ENCODE measurements around the gene RPA3. TPM values are rescaled to one million over a fixed set of nuclear protein-coding genes. Genes with fewer than 3 reads are reported as not detected.
"Not testable (repeated sequence)": the region's sequence is repeated elsewhere in the genome, so short reads cannot be mapped to it uniquely, and the experiment has no call there.

RPA3 gene
- total RNA-seq, 4 donors from 2014 or later, result 14.9 to 35.2 (median 18.4) TPM

DNA sequence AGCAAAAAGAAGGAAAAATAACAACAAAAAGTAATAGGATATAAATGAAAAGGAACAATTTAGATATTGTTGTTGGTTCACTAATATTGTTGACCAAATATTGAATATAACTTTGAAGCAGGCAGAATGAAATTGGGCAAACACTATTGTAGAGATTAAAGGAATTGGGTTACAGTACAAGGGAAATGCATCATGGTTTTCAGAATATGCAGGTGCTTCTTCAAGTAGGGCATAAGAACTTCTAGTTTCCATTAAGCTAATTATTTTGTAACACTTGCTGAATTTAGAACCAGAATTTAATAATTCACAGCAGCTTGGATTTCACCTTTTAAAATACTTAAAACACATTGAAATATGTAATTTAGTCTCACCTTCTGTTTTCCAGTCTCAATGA is 36.5 kb downstream of the RPA3 start:
- Histone ChIP-seq H3K4me1 (peaks cover 25% of the 10 kb centered on the region), H3K4me3 (peak overlapping the region; percentile 14), H3K9me3 (no peaks in the 10 kb centered on the region), H3K27ac (peak overlapping the region; percentile 75), H3K27me3 (no peaks in the 10 kb centered on the region), H3K36me3 (no peaks in the 10 kb centered on the region)
- no peak for DNase-seq (ENCODE audit: low spot score in 2 of 2)
- TF ChIP-seq, protein P1, sequence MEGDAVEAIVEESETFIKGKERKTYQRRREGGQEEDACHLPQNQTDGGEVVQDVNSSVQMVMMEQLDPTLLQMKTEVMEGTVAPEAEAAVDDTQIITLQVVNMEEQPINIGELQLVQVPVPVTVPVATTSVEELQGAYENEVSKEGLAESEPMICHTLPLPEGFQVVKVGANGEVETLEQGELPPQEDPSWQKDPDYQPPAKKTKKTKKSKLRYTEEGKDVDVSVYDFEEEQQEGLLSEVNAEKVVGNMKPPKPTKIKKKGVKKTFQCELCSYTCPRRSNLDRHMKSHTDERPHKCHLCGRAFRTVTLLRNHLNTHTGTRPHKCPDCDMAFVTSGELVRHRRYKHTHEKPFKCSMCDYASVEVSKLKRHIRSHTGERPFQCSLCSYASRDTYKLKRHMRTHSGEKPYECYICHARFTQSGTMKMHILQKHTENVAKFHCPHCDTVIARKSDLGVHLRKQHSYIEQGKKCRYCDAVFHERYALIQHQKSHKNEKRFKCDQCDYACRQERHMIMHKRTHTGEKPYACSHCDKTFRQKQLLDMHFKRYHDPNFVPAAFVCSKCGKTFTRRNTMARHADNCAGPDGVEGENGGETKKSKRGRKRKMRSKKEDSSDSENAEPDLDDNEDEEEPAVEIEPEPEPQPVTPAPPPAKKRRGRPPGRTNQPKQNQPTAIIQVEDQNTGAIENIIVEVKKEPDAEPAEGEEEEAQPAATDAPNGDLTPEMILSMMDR (IDR thresholded peaks at IDR 0.05), result no peak
- TF ChIP-seq POLR2AphosphoS5 (IDR thresholded peaks at IDR 0.05), result no peak
- no peak for TF ChIP-seq POLR2A (IDR thresholded peaks at IDR 0.05)
- TF ChIP-seq EP300 (IDR thresholded peaks at IDR 0.05), result no peak

DNA sequence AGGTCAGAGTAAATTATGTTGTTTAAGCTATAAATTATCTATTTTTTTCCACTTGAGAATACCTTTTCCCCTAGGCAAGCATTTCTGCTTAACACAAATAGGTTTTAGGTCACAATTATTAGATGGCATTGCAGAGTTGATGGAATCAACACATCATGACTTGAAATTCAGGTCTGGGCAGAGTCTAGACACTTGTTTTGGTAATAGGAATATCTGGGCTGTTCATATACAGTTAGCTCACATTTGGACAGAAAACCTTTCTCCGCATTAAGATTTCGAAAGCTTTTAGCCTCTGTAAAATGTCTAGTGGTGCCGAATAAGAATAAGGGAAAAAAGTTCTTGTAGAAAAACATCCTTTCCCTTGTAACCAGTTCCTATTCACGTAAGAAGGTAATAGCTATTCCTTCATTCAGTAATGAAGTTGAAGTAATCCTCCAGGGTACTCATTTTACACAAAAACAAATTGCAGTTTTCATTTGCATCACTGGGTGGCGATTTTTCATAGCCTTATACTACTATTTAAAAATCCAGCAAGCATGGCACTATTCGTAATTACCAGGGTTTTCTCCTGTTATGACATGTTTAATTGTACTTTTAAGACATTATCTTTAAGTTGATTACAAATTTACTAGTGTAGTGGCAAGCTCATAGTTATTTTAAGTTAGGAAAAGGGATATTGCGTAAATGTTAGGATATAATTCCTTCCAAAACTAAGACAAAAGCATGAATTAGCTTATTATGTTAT is 37.0 kb downstream of the RPA3 start:
- TF ChIP-seq POLR2AphosphoS5 (IDR thresholded peaks at IDR 0.05), result no peak
- no peak for TF ChIP-seq EP300 (IDR thresholded peaks at IDR 0.05)
- TF ChIP-seq, protein P1 (IDR thresholded peaks at IDR 0.05), result peak; percentile 38 to 55
- WGBS, result 23% methylated on average over 7 of the region's 7 CpGs
- Histone ChIP-seq H3K4me3 (peak overlapping the region; percentile 14), H3K9me3 (no peaks in the 10 kb centered on the region), H3K4me1 (peaks cover 25% of the 10 kb centered on the region), H3K36me3 (peaks cover under 1% of the 10 kb centered on the region), H3K27me3 (no peaks in the 10 kb centered on the region), H3K27ac (peak overlapping the region; percentile 75)
- DNase-seq (ENCODE audit: low spot score in 2 of 2), result no peak

DNA sequence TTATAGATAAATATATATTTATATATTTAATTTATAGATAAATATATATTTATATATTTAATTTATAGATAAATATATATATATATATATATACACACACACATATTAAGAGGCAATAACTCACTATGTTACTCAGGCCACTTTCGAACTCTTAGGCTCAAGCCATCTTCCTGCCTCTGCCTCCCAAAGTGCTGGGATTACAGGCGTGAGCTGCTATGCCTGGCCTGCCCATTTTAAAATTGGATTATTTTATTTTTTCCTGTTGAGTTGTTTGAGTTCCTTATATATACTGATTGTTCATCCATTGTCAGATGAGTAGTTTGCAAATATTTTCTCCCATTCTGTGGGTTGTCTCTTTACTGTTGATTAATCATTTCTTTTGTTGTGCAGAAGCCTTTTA is 38.8 kb downstream of the RPA3 start:
- WGBS, result 95% methylated on average over 2 of the region's 2 CpGs
- H3K27ac ChIP-seq, result not testable (repeated sequence)

DNA sequence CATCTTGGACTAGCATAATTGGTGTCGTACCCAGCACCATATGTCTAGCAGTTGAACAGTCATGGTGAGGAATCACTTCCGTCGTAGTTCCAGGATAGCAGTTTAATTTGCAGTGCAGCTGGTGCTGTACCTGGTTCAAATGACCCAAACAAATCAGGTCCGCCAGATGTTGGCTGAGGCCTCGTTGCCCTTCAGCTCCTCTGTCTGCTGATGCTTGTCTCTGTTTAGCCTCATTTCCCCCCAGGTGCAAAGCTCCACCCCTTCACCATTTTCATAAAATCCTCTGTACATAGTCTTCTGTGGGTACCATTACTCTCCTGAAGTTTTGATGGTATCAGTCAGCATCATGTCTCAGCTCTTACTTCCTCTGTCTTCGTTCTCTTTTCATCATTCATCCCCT is 42.7 kb downstream of the RPA3 start:
- no peak overlapping the region for H3K27ac ChIP-seq
- H3K36me3 ChIP-seq, result peaks cover 16% of the 10 kb centered on the region
- H3K9me3 ChIP-seq, result no peaks in the 10 kb centered on the region
- no peaks in the 10 kb centered on the region for H3K4me1 ChIP-seq
- no peak for TF ChIP-seq POLR2AphosphoS5 (IDR thresholded peaks at IDR 0.05)
- TF ChIP-seq, protein P1 (IDR thresholded peaks at IDR 0.05), result no peak
- no peak for TF ChIP-seq POLR2A (IDR thresholded peaks at IDR 0.05)
- TF ChIP-seq EP300 (IDR thresholded peaks at IDR 0.05), result no peak
- H3K27me3 ChIP-seq, result no peaks in the 10 kb centered on the region
- H3K4me3 ChIP-seq, result no peak overlapping the region
- WGBS, result 63% methylated on average over 6 of the region's 6 CpGs
- DNase-seq (ENCODE audit: low spot score in 2 of 2), result no peak

More for the DNA sequence above, 38.8 kb downstream of the RPA3 start:
- Histone ChIP-seq H3K36me3 (peaks cover 12% of the 10 kb centered on the region), H3K4me1 (peaks cover 25% of the 10 kb centered on the region)
- not testable (repeated sequence) for H3K27me3 ChIP-seq; H3K9me3 ChIP-seq; H3K4me3 ChIP-seq; DNase-seq (ENCODE audit: low spot score in 2 of 2)

DNA sequence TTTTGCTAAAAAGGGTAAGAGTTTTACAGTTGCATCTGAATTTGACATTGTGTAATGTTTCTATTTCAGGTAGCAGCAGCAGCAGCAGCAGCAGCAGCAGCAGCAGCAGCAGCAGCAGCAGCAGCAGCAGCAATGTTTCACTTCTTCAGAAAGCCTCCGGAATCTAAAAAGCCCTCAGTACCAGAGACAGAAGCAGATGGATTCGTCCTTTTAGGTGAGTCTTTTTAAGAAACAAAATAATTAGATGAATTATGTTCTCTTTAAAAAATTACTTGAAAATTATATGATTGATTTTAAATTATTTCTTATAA is 45.2 kb downstream of the RPA3 start:
- H3K4me3 ChIP-seq, result no peak overlapping the region
- WGBS, result 84% methylated on average over 2 of the region's 2 CpGs
- H3K36me3 ChIP-seq, result peaks cover 16% of the 10 kb centered on the region
- H3K27me3 ChIP-seq, result no peaks in the 10 kb centered on the region
- no peaks in the 10 kb centered on the region for H3K4me1 ChIP-seq
- no peak for DNase-seq (ENCODE audit: low spot score in 2 of 2)
- TF ChIP-seq POLR2A (IDR thresholded peaks at IDR 0.05), result no peak
- TF ChIP-seq, protein P1 (IDR thresholded peaks at IDR 0.05), result no peak
- TF ChIP-seq POLR2AphosphoS5 (IDR thresholded peaks at IDR 0.05), result no peak
- no peak for TF ChIP-seq EP300 (IDR thresholded peaks at IDR 0.05)
- H3K27ac ChIP-seq, result no peak overlapping the region
- no peaks in the 10 kb centered on the region for H3K9me3 ChIP-seq
